HCT116 (cell line): ENCODE results near the gene TOMM40L. TPM values are rescaled to one million over a fixed set of nuclear protein-coding genes. Genes with fewer than 3 reads are reported as not detected.
"Not testable (repeated sequence)": the region's sequence is repeated elsewhere in the genome, so short reads cannot be mapped to it uniquely, and the experiment has no call there.

Source experiments
- ATAC-seq: fragments of 200-7000 bp; cut with Tn5 transposase; 2 replicates; pipeline ENCODE4 v1.9.1; 2020; ENCODE audit warnings: mild to moderate bottlenecking, moderate library complexity
- BruUV-seq: library from RNA; stranded (reverse); fragments of 400-500 nt; replicated peaks from 2 replicates; lab custom pipeline; 2021; lab: Mats Ljungman, UMichigan
- CTCF ChIA-PET: fragments of 300-600 bp; sonication (Branson Sonifier 250); formaldehyde crosslinking; loops from one replicate; lab custom pipeline; 2021; ENCODE audit warnings: antibody characterized with exemption; lab: Charles Lee
- POLR2A ChIA-PET: fragments of 300-600, 350-600 bp; sonication (Branson Sonifier 250); formaldehyde crosslinking; loops from one replicate; lab custom pipeline; 2021; ENCODE audit warnings: antibody characterized with exemption; lab: Charles Lee
- RAD21 ChIA-PET, 2 experiments: fragments of 300-600 bp; sonication (Branson Sonifier 250); formaldehyde crosslinking; loops; one replicate each; lab custom pipeline; 2023; ENCODE audit warnings: low total read pairs in 2 of 2; ENCODE audit not compliant: uncharacterized antibody in 2 of 2, unreplicated experiment in 2 of 2, low non-redundant PET in 1 of 2; lab: Charles Lee
- DNase-seq: peaks from one replicate; pipeline ENCODE4 v3.0.0-alpha.2; 2010; ENCODE audit warnings: low read depth, low spot score
- H2AFZ ChIP-seq: fragments of 200-600 bp; shearing (Covaris generic), sonication (generic); 2 replicates; pipeline ENCODE4 v1.6.1; 2017; ENCODE audit warnings: low read depth, mixed run types, mixed read lengths, antibody characterized with exemption, low read length; ENCODE audit not compliant: poor library complexity, severe bottlenecking
- H3K27ac ChIP-seq: 2 replicates; pipeline ENCODE4 v1.5.1; 2012; ENCODE audit warnings: low read depth, low read length
- H3K27me3 ChIP-seq: fragments of 200-600 bp; sonication (generic); 2 replicates; pipeline ENCODE4 v1.6.1; 2016; ENCODE audit warnings: mixed run types, low read length, mixed read lengths; ENCODE audit not compliant: insufficient read depth
- H3K36me3 ChIP-seq, 2 experiments: fragments of 200-500 bp in 1 of 2; fragments of 200-600 bp in 1 of 2; sonication (Bioruptor generic) in 1 of 2; sonication (generic) in 1 of 2; 2 replicates each; pipeline versions ENCODE4 v1.5.1 to v1.6.1; 2014 to 2016; ENCODE audit warnings: low read length in 2 of 2, inconsistent platforms in 1 of 2, mixed read lengths in 1 of 2, mixed run types in 1 of 2; ENCODE audit not compliant: insufficient read depth in 2 of 2, control insufficient read depth in 1 of 2
- H3K4me1 ChIP-seq, 2 experiments: fragments of 200-600 bp in 1 of 2; sonication (generic) in 1 of 2; 2 replicates each; pipeline versions ENCODE4 v1.5.1 to v1.6.1; 2012 to 2017; ENCODE audit warnings: low read length in 2 of 2, inconsistent platforms in 1 of 2, mild to moderate bottlenecking in 1 of 2, mixed read lengths in 1 of 2, mixed run types in 1 of 2, moderate library complexity in 1 of 2; ENCODE audit not compliant: insufficient read depth in 2 of 2, control insufficient read depth in 1 of 2
- H3K4me2 ChIP-seq: fragments of 200-600 bp; sonication (generic); 2 replicates; pipeline ENCODE4 v1.6.1; 2017; ENCODE audit warnings: mixed run types, low read length, mixed read lengths
- H3K4me3 ChIP-seq, 2 experiments: fragments of 200-600 bp in 1 of 2; sonication (generic) in 1 of 2; replicated peaks in 1 of 2; 2 replicates each; pipeline ENCODE4 v1.5.1; 2011 to 2016; ENCODE audit warnings: low read length in 2 of 2, control low read depth in 1 of 2, low read depth in 1 of 2, mild to moderate bottlenecking in 1 of 2, mixed read lengths in 1 of 2, mixed run types in 1 of 2
- H3K79me2 ChIP-seq: fragments of 200-600 bp; sonication (generic); 2 replicates; pipeline ENCODE4 v1.6.1; 2017; ENCODE audit warnings: mild to moderate bottlenecking, mixed run types, low read length, moderate library complexity, mixed read lengths; ENCODE audit not compliant: insufficient read depth
- H3K9ac ChIP-seq: fragments of 200-600 bp; sonication (generic); 2 replicates; pipeline ENCODE4 v1.6.1; 2016; ENCODE audit warnings: low read length, mixed read lengths
- H3K9me2 ChIP-seq: fragments of 200-600 bp; sonication (generic), shearing (Covaris generic); 2 replicates; pipeline ENCODE4 v1.6.1; 2017; ENCODE audit warnings: mixed run types, mild to moderate bottlenecking, moderate library complexity; ENCODE audit not compliant: insufficient read depth
- H3K9me3 ChIP-seq, 2 experiments: fragments of 200-500 bp in 1 of 2; fragments of 200-600 bp in 1 of 2; sonication (Bioruptor generic) in 1 of 2; sonication (generic) in 1 of 2; 2 replicates each; pipeline ENCODE4 v1.6.1; 2014 to 2017; ENCODE audit warnings: low read length in 2 of 2, mixed read lengths in 2 of 2, inconsistent platforms in 1 of 2, low read depth in 1 of 2, mild to moderate bottlenecking in 1 of 2, mixed run types in 1 of 2, moderate library complexity in 1 of 2; ENCODE audit not compliant: control insufficient read depth in 1 of 2, insufficient read depth in 1 of 2
- H4K20me1 ChIP-seq: fragments of 200-600 bp; sonication (generic), shearing (Covaris generic); 2 replicates; pipeline ENCODE4 v1.6.1; 2017; ENCODE audit warnings: mixed run types, mild to moderate bottlenecking, moderate library complexity; ENCODE audit not compliant: insufficient read depth
- ATF3 ChIP-seq: IDR thresholded peaks from 2 replicates; pipeline ENCODE4 v1.6.1; 2012
- CTCF ChIP-seq, 3 experiments: fragments of 200-600 bp in 1 of 3; sonication (generic) in 1 of 3; IDR thresholded peaks in 2 of 3; conservative IDR thresholded peaks in 1 of 3; 2 replicates each; pipeline ENCODE4 v1.5.1; 2012 to 2017; ENCODE audit warnings: low read depth in 2 of 3, low read length in 2 of 3, antibody characterized with exemption in 1 of 3, borderline replicate concordance in 1 of 3, control low read depth in 1 of 3, mild to moderate bottlenecking in 1 of 3, mixed read lengths in 1 of 3, mixed run types in 1 of 3, moderate library complexity in 1 of 3; ENCODE audit not compliant: insufficient read depth in 1 of 3
- EGR1 ChIP-seq: IDR thresholded peaks from 2 replicates; pipeline ENCODE4 v1.6.1; 2012; ENCODE audit warnings: low read depth
- EZH2 ChIP-seq: fragments of 200-600 bp; sonication (generic); IDR thresholded peaks from 2 replicates; pipeline ENCODE4 v1.6.1; 2017; ENCODE audit warnings: antibody characterized with exemption, mixed run types
- JUND ChIP-seq: IDR thresholded peaks from 2 replicates; pipeline ENCODE4 v1.6.1; 2012
- POLR2A ChIP-seq: IDR thresholded peaks from 2 replicates; pipeline ENCODE4 v1.7.0; 2011; ENCODE audit warnings: borderline replicate concordance; ENCODE audit not compliant: insufficient read depth, insufficient read length; ENCODE audit errors: extremely low read depth
- POLR2AphosphoS5 ChIP-seq: IDR thresholded peaks from 2 replicates; pipeline ENCODE4 v1.6.1; 2011; ENCODE audit warnings: mild to moderate bottlenecking, low read depth, low read length, moderate library complexity
- TCF7L2 ChIP-seq: IDR thresholded peaks from 2 replicates; pipeline ENCODE4 v1.7.0; 2011; ENCODE audit warnings: borderline replicate concordance, inconsistent platforms; ENCODE audit not compliant: insufficient read depth, insufficient read length; ENCODE audit errors: extremely low read depth
- YY1 ChIP-seq: IDR thresholded peaks from 2 replicates; pipeline ENCODE4 v1.6.1; 2011; ENCODE audit warnings: low read length, low read depth, moderate library complexity, mild to moderate bottlenecking; ENCODE audit not compliant: insufficient replicate concordance; ENCODE audit errors: extremely low read depth
- intact Hi-C: fragments of 100-400 bp; cut with micrococcal nuclease; formaldehyde crosslinking; loops from 2 replicates; pipeline ENCODE4 v1.10.0; 2022
- total RNA-seq: library from RNA; stranded (reverse); gene quantifications from one replicate; pipeline ENCODE4 v1.2.1, GENCODE V29; 2021; ENCODE audit not compliant: unreplicated experiment

TOMM40L gene
- total RNA-seq, 1 experiment from 2014 or later, result 9.8 TPM

- Histone ChIP-seq H2AFZ (no peak overlapping the region), H4K20me1 (no peaks in the 10 kb centered on the region), H3K79me2 (no peaks in the 10 kb centered on the region), H3K9me3 (no peaks in the 10 kb centered on the region), H3K9ac (no peak overlapping the region), H3K4me3 (no peak overlapping the region), H3K27ac (no peak overlapping the region), H3K36me3 (no peaks in the 10 kb centered on the region), H3K4me1 (no peaks in the 10 kb centered on the region), H3K27me3 (no peaks in the 10 kb centered on the region), H3K4me2 (no peak overlapping the region), H3K9me2 (no peaks in the 10 kb centered on the region)
- TF ChIP-seq POLR2AphosphoS5 (no peak), TCF7L2 (no peak), JUND (no peak), CTCF (IDR thresholded peaks at IDR 0.05 in 2 of 3, conservative IDR thresholded peaks at IDR 0.05 in 1 of 3; ENCODE audit: borderline replicate concordance in 1 of 3, insufficient read depth in 1 of 3, low read depth in 2 of 3, low read length in 2 of 3) (no peak), EZH2 (no peak), ATF3 (no peak)
- no TSS peak for BruUV-seq
- no peak for ATAC-seq
- intact Hi-C loops, result no loop called here
- no peak for DNase-seq
- RAD21 ChIA-PET, result no interaction called here
- CTCF ChIA-PET, result no interaction called here
- POLR2A ChIA-PET, result no interaction called here
Observed at GRCh38 chr1:161250829-161251228, 25.0 kb downstream of the TOMM40L start.

- ChIA-PET POLR2A (no interaction called here), RAD21 (no interaction called here), CTCF (no interaction called here)
- Histone ChIP-seq H3K9me2 (no peaks in the 10 kb centered on the region), H3K9me3 (peaks cover 0 to 4% of the 10 kb centered on the region in 2 experiments; a peak in 1 of 4 replicates), H3K36me3 (no peaks in the 10 kb centered on the region), H2AFZ (no peak overlapping the region), H3K4me1 (no peaks in the 10 kb centered on the region), H3K9ac (no peak overlapping the region), H3K4me3 (no peak overlapping the region), H3K4me2 (no peak overlapping the region), H3K79me2 (no peaks in the 10 kb centered on the region), H3K27me3 (no peaks in the 10 kb centered on the region), H4K20me1 (no peaks in the 10 kb centered on the region), H3K27ac (no peak overlapping the region)
- BruUV-seq, result no TSS peak
- ATAC-seq (no peak), DNase-seq (no peak)
- no peak for TF ChIP-seq YY1
- no peak for TF ChIP-seq POLR2A
- no peak for TF ChIP-seq EGR1
- intact Hi-C loops, result no loop called here
Observed at GRCh38 chr1:161251579-161251978, 25.7 kb downstream of the TOMM40L start.

GRCh38 chr1:161255302-161255701 is 29.4 kb downstream of the TOMM40L start:
- BruUV-seq, H3K4me1 ChIP-seq, H3K4me3 ChIP-seq, RAD21 ChIA-PET, H4K20me1 ChIP-seq, H2AFZ ChIP-seq, intact Hi-C loops, H3K79me2 ChIP-seq, H3K27ac ChIP-seq, H3K9me2 ChIP-seq, ATAC-seq, H3K36me3 ChIP-seq, H3K9ac ChIP-seq, H3K27me3 ChIP-seq, POLR2A ChIA-PET, H3K4me2 ChIP-seq, DNase-seq, CTCF ChIA-PET: not testable (repeated sequence)
- peaks cover 0 to 10% of the 10 kb centered on the region in 2 experiments; a peak in 1 of 4 replicates for H3K9me3 ChIP-seq
